Right hindlimb (tissue), 1 donor: ENCODE results near the gene ABCD1.
"Not testable (repeated sequence)": the region's sequence is repeated elsewhere in the genome, so short reads cannot be mapped to it uniquely, and the experiment has no call there.

Experiments used
- DNase-seq: peaks from one replicate; pipeline ENCODE4 v3.0.0-alpha.2; 2018

ABCD1 gene

GRCh38 chrX:153736071-153736820, 11.6 kb downstream of the ABCD1 start:
- no peak for DNase-seq

DNA sequence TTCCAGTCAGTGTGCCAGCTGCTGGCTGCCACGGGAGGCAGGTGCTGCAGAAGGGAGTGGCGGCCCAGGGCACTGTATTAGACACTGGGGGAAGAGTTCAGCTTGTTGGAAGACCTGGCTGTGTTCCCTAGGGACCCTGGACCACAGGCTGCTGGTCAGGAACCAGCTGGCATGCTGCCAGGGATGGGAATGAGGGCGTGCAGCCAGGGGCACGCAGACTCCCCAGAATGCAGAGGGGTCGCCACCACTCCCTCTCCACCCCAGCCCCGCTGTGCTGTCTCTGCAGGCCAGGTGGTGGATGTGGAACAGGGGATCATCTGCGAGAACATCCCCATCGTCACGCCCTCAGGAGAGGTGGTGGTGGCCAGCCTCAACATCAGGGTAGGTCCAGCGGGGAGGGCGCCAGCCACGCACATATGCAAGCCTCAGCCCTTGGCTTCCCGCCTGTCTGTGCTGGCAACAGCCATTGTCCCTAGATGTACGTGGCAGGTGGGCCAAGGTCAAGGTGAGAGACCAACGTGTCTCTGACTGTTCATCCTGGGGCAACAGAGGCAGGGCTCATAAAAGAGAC, 12.3 kb downstream of the ABCD1 start:
- no peak for DNase-seq

GRCh38 chrX:153738056-153738605, 13.5 kb downstream of the ABCD1 start:
- DNase-seq = no peak

DNA sequence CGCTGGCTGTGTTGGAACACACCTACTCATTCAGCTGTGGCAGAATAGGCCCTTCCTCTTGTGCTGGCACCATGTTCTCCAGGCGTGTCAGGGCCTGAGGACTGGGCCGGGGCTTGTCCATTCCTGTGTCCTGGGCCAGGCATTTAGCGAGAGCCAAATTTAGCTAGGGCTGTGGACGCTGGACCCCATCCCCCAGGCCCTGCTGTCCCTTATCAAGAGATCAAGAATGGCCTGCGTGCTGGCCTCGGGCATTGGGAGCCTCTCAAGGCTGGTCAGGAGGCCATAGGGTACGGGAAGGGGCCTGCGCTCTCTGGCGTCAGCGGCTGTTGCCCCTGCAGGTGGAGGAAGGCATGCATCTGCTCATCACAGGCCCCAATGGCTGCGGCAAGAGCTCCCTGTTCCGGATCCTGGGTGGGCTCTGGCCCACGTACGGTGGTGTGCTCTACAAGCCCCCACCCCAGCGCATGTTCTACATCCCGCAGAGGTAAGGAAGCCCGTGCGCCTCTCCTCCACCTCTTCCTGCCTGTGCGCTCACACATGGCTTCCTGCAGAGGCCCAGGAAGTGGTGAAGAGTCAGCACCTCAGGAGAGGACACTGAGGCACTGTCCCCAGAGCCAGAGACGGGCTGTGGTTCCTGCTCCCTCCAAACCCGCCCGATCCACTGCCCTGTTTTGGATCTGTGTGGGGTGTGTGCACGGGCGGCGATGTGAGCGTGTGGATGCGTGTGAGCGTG, 15.3 kb downstream of the ABCD1 start:
- DNase-seq = no peak

GRCh38 chrX:153740631-153741222, 16.1 kb downstream of the ABCD1 start:
- no peak for DNase-seq

- DNase-seq = no peak
Measured at GRCh38 chrX:153741446-153741845, 16.8 kb downstream of the ABCD1 start.

DNA sequence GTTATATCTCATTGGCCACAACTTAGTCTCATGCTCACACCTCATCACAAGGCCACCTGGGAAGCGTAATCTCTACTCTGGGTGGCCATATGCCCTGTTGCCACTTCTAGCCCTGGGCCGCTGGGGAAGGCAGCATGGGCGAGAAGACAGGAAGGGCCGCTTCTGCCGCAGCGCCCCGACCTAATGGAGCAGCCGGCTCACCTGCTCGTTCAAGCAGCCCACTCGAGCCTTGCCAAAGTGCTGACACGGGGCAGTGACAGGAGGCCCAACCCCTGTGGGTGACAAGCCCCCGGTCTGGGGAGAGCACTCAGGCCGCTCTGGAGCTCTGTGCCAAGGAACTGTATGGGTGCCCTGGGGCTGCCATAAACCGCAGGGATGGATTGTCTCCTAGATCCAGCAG, 17.5 kb downstream of the ABCD1 start:
- not testable (repeated sequence) for DNase-seq

DNA sequence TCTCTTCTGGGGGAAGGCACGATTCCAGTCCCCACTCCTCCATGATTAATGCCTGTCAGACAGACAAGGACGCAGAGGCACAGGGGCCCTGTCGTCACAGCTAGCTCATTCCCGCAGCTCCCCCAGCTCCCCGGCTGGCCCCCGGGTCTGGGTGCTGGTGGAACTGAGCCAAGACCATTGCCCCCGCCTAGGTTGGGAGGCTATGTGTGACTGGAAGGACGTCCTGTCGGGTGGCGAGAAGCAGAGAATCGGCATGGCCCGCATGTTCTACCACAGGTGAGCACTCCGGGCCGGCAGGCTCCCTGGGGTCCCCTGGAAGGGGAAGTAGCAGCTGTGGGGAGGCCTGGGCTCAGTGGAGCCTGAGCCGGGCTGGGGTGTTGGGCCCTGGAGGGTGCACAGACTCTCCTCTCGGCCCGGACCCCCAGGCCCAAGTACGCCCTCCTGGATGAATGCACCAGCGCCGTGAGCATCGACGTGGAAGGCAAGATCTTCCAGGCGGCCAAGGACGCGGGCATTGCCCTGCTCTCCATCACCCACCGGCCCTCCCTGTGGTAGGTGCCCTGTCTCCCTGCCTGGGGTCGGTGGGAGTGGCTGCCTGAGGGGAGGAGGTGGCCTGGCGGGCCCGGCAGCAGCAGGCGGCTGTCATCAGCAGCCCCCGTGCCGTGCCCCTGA, 18.3 kb downstream of the ABCD1 start:
- DNase-seq = not testable (repeated sequence)

- peak; percentile 53 for DNase-seq
Measured at GRCh38 chrX:153743468-153744209, 19.0 kb downstream of the ABCD1 start.

- DNase-seq = no peak
Measured at GRCh38 chrX:153744210-153745066, 19.8 kb downstream of the ABCD1 start.

- not testable (repeated sequence) for DNase-seq
Measured at GRCh38 chrX:153745067-153745433, 20.4 kb downstream of the ABCD1 start.

GRCh38 chrX:153746359-153746758, 21.7 kb downstream of the ABCD1 start:
- DNase-seq = no peak

DNA sequence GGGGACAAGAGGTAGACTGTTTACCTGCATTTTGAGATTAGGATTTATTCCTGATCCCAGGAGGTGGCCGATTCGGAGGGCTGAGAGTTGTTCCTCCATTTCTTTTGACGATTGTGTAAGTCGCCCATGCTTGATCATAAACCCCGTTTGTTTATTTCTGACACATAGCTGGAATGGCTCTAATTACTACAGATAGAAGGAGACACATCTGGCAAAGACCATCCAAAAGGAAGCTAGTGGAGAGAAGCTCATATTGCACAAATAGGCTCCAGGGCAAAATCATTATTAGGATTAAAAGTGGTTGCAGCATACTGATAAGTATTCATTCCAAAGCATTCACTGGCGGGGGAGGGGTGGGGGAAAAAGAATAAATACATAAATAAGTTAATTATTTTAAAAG, 22.3 kb downstream of the ABCD1 start:
- not testable (repeated sequence) for DNase-seq

- DNase-seq = not testable (repeated sequence)
Measured at GRCh38 chrX:153749017-153749416, 24.4 kb downstream of the ABCD1 start.

DNA sequence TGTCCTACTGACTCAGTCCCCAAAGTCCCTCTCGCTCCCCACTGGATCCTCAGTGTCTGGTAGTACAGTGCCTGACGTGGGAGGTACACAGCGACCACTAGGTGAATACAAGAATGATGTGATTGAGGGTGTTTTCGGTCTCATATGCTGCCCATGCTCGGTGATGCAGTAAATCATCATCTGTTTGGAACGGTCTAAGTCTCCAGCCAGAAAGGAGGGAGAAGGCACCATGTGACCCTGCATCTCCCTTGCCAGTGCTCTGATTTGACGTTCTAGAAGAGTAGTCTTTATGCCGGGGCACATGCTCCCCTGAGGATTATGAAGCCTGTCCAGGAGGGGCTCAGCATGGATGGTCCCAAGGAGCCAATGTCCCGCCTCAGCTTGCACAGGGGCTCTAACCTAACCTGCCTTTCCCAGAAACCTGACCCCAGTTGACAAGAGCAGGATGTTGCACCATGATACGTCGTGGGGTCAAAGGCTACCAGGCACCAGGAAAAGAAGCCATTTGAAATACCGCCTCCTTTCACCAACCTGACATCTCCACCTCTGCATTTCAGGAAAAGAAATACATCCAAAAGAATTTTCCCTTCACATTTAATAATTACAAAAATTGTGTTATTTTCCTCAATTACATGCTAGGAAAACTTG, 25.6 kb downstream of the ABCD1 start:
- no peak for DNase-seq

DNA sequence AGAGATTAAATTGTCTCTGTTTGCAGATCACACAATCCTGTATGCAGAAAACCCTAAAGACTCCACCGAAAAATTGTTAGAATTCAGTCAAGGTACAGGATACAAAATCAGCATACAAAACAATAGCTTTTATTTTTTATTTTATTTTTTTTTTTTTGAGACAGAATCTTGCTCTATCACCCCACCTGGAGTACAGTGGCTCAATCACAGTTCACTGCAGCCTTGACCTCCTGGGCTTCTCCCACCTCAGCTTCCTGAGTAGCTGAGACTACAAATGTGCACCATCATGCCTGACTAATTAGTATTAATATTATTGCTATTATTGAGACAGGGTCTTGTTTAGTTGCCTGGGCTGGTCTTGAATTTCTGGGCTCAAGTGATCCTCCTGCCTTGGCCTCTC, 30.5 kb downstream of the ABCD1 start:
- no peak for DNase-seq

- DNase-seq = no peak
Measured at GRCh38 chrX:153761863-153762262, 37.2 kb downstream of the ABCD1 start.

DNA sequence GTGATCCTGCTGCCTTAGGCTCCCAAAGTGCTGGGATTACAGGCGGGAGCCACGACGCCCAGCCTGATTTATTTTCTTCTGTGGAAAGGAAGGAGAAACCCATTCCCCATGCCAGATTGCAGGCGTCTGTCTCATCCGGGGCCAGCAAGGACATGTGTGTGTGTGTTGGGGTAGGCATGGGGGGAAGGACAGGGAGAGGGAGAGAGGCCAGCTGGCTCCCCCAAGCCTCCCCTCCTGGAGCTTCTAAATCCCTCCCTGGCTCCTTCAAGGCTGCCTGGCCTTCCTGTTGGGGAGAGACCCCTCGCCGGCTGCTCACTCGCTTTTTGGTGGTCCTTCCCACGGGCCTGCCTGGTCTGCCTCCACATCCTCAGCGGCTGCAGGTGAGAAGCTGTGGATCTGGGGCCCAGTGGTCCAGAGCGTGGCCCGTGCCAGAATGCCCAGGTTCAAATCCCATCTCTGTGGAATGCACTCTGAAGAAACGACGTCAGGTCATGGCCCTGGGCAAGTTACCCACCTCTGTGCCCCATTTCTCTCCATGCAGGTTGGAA, 38.0 kb downstream of the ABCD1 start:
- DNase-seq = no peak

DNA sequence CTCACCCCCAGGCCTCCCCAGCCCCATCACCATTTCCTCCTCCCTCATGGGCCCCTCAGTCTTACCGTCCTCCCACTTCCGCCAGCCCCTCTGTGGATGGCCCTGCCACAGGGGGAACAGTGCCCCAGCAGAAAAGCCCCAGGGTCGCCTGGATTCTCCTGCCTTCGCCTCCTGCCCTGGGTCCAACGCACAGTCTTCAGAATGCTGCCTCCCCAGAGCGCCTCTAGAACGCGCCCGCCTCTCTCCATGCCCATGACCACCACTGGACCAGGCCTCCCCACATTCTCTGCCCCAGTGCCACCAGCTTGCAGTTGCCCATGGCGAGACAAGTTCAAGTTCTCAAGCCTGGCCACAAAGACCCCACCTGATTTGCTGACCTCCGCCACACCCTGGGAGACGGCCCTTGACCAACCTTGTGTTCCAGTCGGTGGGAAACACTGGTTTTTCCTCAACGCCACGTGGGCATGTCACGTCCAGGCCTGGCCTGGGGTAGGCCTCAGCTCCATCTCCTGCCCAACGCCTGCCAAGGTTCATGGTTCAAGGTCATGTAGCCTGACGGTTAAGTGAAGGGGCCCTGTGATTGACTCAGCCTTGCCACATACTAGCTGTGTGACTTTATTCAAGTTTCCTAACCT, 38.8 kb downstream of the ABCD1 start:
- no peak for DNase-seq
